HCT116 (cell line): Measurements from ENCODE around the gene ZSCAN25. TPM values are rescaled to one million over a fixed set of nuclear protein-coding genes. Genes with fewer than 3 reads are reported as not detected.

Experiments used
- ATAC-seq: fragments of 200-7000 bp; cut with Tn5 transposase; 2 replicates; pipeline ENCODE4 v1.9.1; 2020; ENCODE audit warnings: mild to moderate bottlenecking, moderate library complexity
- BruUV-seq: library from RNA; stranded (reverse); fragments of 400-500 nt; replicated peaks from 2 replicates; lab custom pipeline; 2021; lab: Mats Ljungman, UMichigan
- CTCF ChIA-PET: fragments of 300-600 bp; sonication (Branson Sonifier 250); formaldehyde crosslinking; loops from one replicate; lab custom pipeline; 2021; ENCODE audit warnings: antibody characterized with exemption; lab: Charles Lee
- POLR2A ChIA-PET: fragments of 300-600, 350-600 bp; sonication (Branson Sonifier 250); formaldehyde crosslinking; loops from one replicate; lab custom pipeline; 2021; ENCODE audit warnings: antibody characterized with exemption; lab: Charles Lee
- RAD21 ChIA-PET, 2 experiments: fragments of 300-600 bp; sonication (Branson Sonifier 250); formaldehyde crosslinking; loops; one replicate each; lab custom pipeline; 2023; ENCODE audit warnings: low total read pairs in 2 of 2; ENCODE audit not compliant: uncharacterized antibody in 2 of 2, unreplicated experiment in 2 of 2, low non-redundant PET in 1 of 2; lab: Charles Lee
- DNase-seq: peaks from one replicate; pipeline ENCODE4 v3.0.0-alpha.2; 2010; ENCODE audit warnings: low read depth, low spot score
- H2AFZ ChIP-seq: fragments of 200-600 bp; shearing (Covaris generic), sonication (generic); 2 replicates; pipeline ENCODE4 v1.6.1; 2017; ENCODE audit warnings: low read depth, mixed run types, mixed read lengths, antibody characterized with exemption, low read length; ENCODE audit not compliant: poor library complexity, severe bottlenecking
- H3K27ac ChIP-seq: 2 replicates; pipeline ENCODE4 v1.5.1; 2012; ENCODE audit warnings: low read depth, low read length
- H3K27me3 ChIP-seq: fragments of 200-600 bp; sonication (generic); 2 replicates; pipeline ENCODE4 v1.6.1; 2016; ENCODE audit warnings: mixed run types, low read length, mixed read lengths; ENCODE audit not compliant: insufficient read depth
- H3K36me3 ChIP-seq, 2 experiments: fragments of 200-500 bp in 1 of 2; fragments of 200-600 bp in 1 of 2; sonication (Bioruptor generic) in 1 of 2; sonication (generic) in 1 of 2; 2 replicates each; pipeline versions ENCODE4 v1.5.1 to v1.6.1; 2014 to 2016; ENCODE audit warnings: low read length in 2 of 2, inconsistent platforms in 1 of 2, mixed read lengths in 1 of 2, mixed run types in 1 of 2; ENCODE audit not compliant: insufficient read depth in 2 of 2, control insufficient read depth in 1 of 2
- H3K4me1 ChIP-seq, 2 experiments: fragments of 200-600 bp in 1 of 2; sonication (generic) in 1 of 2; 2 replicates each; pipeline versions ENCODE4 v1.5.1 to v1.6.1; 2012 to 2017; ENCODE audit warnings: low read length in 2 of 2, inconsistent platforms in 1 of 2, mild to moderate bottlenecking in 1 of 2, mixed read lengths in 1 of 2, mixed run types in 1 of 2, moderate library complexity in 1 of 2; ENCODE audit not compliant: insufficient read depth in 2 of 2, control insufficient read depth in 1 of 2
- H3K4me2 ChIP-seq: fragments of 200-600 bp; sonication (generic); 2 replicates; pipeline ENCODE4 v1.6.1; 2017; ENCODE audit warnings: mixed run types, low read length, mixed read lengths
- H3K4me3 ChIP-seq, 2 experiments: fragments of 200-600 bp in 1 of 2; sonication (generic) in 1 of 2; replicated peaks in 1 of 2; 2 replicates each; pipeline ENCODE4 v1.5.1; 2011 to 2016; ENCODE audit warnings: low read length in 2 of 2, control low read depth in 1 of 2, low read depth in 1 of 2, mild to moderate bottlenecking in 1 of 2, mixed read lengths in 1 of 2, mixed run types in 1 of 2
- H3K79me2 ChIP-seq: fragments of 200-600 bp; sonication (generic); 2 replicates; pipeline ENCODE4 v1.6.1; 2017; ENCODE audit warnings: mild to moderate bottlenecking, mixed run types, low read length, moderate library complexity, mixed read lengths; ENCODE audit not compliant: insufficient read depth
- H3K9ac ChIP-seq: fragments of 200-600 bp; sonication (generic); 2 replicates; pipeline ENCODE4 v1.6.1; 2016; ENCODE audit warnings: low read length, mixed read lengths
- H3K9me2 ChIP-seq: fragments of 200-600 bp; sonication (generic), shearing (Covaris generic); 2 replicates; pipeline ENCODE4 v1.6.1; 2017; ENCODE audit warnings: mixed run types, mild to moderate bottlenecking, moderate library complexity; ENCODE audit not compliant: insufficient read depth
- H3K9me3 ChIP-seq, 2 experiments: fragments of 200-500 bp in 1 of 2; fragments of 200-600 bp in 1 of 2; sonication (Bioruptor generic) in 1 of 2; sonication (generic) in 1 of 2; 2 replicates each; pipeline ENCODE4 v1.6.1; 2014 to 2017; ENCODE audit warnings: low read length in 2 of 2, mixed read lengths in 2 of 2, inconsistent platforms in 1 of 2, low read depth in 1 of 2, mild to moderate bottlenecking in 1 of 2, mixed run types in 1 of 2, moderate library complexity in 1 of 2; ENCODE audit not compliant: control insufficient read depth in 1 of 2, insufficient read depth in 1 of 2
- H4K20me1 ChIP-seq: fragments of 200-600 bp; sonication (generic), shearing (Covaris generic); 2 replicates; pipeline ENCODE4 v1.6.1; 2017; ENCODE audit warnings: mixed run types, mild to moderate bottlenecking, moderate library complexity; ENCODE audit not compliant: insufficient read depth
- CBX3 ChIP-seq: IDR thresholded peaks from 2 replicates; pipeline ENCODE4 v1.6.1; 2012; ENCODE audit warnings: low read depth
- CTCF ChIP-seq, 3 experiments: fragments of 200-600 bp in 1 of 3; sonication (generic) in 1 of 3; IDR thresholded peaks in 2 of 3; conservative IDR thresholded peaks in 1 of 3; 2 replicates each; pipeline ENCODE4 v1.5.1; 2012 to 2017; ENCODE audit warnings: low read depth in 2 of 3, low read length in 2 of 3, antibody characterized with exemption in 1 of 3, borderline replicate concordance in 1 of 3, control low read depth in 1 of 3, mild to moderate bottlenecking in 1 of 3, mixed read lengths in 1 of 3, mixed run types in 1 of 3, moderate library complexity in 1 of 3; ENCODE audit not compliant: insufficient read depth in 1 of 3
- EGR1 ChIP-seq: IDR thresholded peaks from 2 replicates; pipeline ENCODE4 v1.6.1; 2012; ENCODE audit warnings: low read depth
- ELF1 ChIP-seq: IDR thresholded peaks from 2 replicates; pipeline ENCODE4 v1.6.1; 2012; ENCODE audit warnings: low read depth, borderline replicate concordance
- ZBTB33 ChIP-seq: IDR thresholded peaks from 2 replicates; pipeline ENCODE4 v1.6.1; 2011; ENCODE audit warnings: mild to moderate bottlenecking, low read length, moderate library complexity; ENCODE audit not compliant: insufficient replicate concordance; ENCODE audit errors: extremely low read depth
- intact Hi-C: fragments of 100-400 bp; cut with micrococcal nuclease; formaldehyde crosslinking; loops from 2 replicates; pipeline ENCODE4 v1.10.0; 2022
- total RNA-seq: library from RNA; stranded (reverse); gene quantifications from one replicate; pipeline ENCODE4 v1.2.1, GENCODE V29; 2021; ENCODE audit not compliant: unreplicated experiment

Gene ZSCAN25
- total RNA-seq, 1 experiment from 2014 or later, result 14.0 TPM

GRCh38 chr7:99629643-99630042 lies 12.9 kb downstream of the ZSCAN25 start:
- POLR2A ChIA-PET, result no interaction called here

More at GRCh38 chr7:99629643-99630042, 12.9 kb downstream of the ZSCAN25 start:
- no peaks in the 10 kb centered on the region for H3K9me2 ChIP-seq
- BruUV-seq, result no TSS peak
- intact Hi-C loops, result loop anchor here (10.0 kb wide), 1 partner anchor 205 kb away; no protein-coding TSS in a partner anchor
- RAD21 ChIA-PET, result no interaction called here
- H3K4me2 ChIP-seq, result no peak overlapping the region
- H3K79me2 ChIP-seq, result peaks cover 13% of the 10 kb centered on the region
- no peak overlapping the region for H3K27ac ChIP-seq
- H2AFZ ChIP-seq, result no peak overlapping the region
- H3K4me1 ChIP-seq, result no peaks in the 10 kb centered on the region
- no peaks in the 10 kb centered on the region for H3K9me3 ChIP-seq
- CTCF ChIA-PET, result no interaction called here
- H3K4me3 ChIP-seq, result no peak overlapping the region
- H4K20me1 ChIP-seq, result peaks cover 7% of the 10 kb centered on the region; the same call in 1 of the 2 replicates
- TF ChIP-seq ZBTB33, result no peak
- TF ChIP-seq CTCF (IDR thresholded peaks at IDR 0.05 in 2 of 3, conservative IDR thresholded peaks at IDR 0.05 in 1 of 3; ENCODE audit: borderline replicate concordance in 1 of 3, insufficient read depth in 1 of 3, low read depth in 2 of 3, low read length in 2 of 3), result no peak
- TF ChIP-seq EGR1, result no peak
- no peak for TF ChIP-seq CBX3
- no peak for TF ChIP-seq ELF1
- TF ChIP-seq, all 23 proteins: peak for 0
- Histone ChIP-seq H3K27me3 (no peaks in the 10 kb centered on the region), H3K9ac (no peak overlapping the region), H3K36me3 (peaks cover 29 to 45% of the 10 kb centered on the region in 2 experiments; a peak in 3 of 4 replicates)
- no peak for ATAC-seq
- DNase-seq, result no peak
